GM12873 (cell line): Measurements from ENCODE around the gene FRYL.

Experiments
- CTCF ChIP-seq: IDR thresholded peaks from 2 replicates; pipeline ENCODE4 v1.5.1; 2012; ENCODE audit warnings: low read depth, mild to moderate bottlenecking, moderate library complexity, low read length, control low read depth; ENCODE audit not compliant: insufficient read depth; ENCODE audit errors: missing control alignments

The FRYL gene

DNA sequence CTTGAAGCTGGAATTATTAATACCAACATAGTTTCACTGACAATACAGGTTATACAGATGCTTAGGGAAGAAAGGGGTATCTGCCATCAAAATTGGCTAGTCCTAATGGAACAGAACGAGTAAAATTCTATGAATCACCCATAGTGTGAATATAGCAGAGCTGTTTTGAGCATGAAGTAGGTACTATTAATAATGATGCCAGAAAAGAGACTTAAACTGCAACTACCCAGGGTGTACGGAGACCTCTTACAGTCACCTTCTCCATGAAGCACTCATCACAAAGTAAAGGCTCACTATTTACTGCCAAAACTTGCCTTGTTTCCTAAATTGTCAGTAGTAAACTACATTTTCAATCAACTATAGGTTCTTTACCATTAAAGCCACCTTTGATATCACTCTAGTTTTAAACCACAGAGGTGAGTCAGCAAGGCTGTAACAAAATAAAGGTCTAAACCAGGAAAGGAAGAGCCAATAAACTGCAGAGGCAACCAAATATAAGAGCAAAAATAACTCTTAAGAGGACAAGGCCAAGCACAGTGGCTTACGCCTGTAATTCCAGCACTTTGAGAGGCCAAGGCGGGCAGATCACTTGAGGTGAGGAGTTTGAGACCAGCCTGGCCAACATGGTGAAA is 114.4 kb downstream of the FRYL start:
- TF ChIP-seq CTCF, result no peak

GRCh38 chr4:48664938-48665337 is 115.1 kb downstream of the FRYL start:
- no peak for TF ChIP-seq CTCF

GRCh38 chr4:48661391-48661790 is 118.7 kb downstream of the FRYL start:
- no peak for TF ChIP-seq CTCF

DNA sequence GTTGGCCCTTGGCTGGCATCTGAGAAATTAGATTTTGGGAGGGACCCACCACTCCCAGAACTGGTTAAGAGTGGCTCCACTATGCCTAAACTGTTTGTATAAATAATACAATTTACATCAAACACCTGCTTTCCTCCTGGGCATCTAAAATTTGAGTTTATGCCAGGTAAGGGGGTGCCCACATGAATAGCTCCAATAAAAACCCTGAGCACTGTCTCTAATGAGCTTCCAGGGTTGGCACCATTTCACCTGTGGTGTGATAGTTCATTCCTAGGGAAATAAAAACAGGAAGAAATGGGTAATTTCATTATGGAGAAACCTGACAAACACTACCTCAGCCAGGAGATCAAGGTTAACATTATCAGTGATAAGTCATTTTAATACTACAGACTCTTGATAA is 119.7 kb downstream of the FRYL start:
- TF ChIP-seq CTCF, result no peak

DNA sequence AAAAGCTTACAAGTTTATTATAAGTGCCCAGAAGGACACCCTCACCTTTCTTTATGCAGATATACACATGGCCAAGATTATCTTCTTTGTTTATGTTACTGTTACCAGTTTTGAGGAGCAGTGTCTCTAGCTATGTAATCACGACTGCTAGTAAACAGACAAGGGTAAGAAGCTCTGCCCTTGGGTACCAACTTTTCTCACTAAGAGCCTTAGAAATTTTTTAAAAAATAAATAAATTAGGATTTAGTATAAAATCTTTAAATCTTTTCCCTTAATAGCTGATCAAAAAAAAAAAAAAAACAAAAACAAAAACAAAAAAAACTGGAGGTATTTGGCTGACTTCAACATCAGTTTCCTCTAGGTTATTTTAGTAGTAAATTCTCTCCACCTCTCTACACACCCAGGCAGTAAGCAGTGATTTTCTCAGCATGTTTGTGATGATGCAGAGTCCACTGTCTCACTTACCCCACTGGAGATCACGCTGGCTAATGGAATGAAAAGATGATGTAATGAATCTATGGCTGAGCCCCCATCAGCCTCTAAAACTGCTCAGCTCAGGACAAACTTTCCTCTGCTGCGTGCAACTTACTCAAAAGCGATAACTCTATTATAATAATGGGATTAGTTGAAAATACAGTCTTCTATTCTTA is 125.9 kb downstream of the FRYL start:
- no peak for TF ChIP-seq CTCF

GRCh38 chr4:48653217-48654014 is 126.7 kb downstream of the FRYL start:
- no peak for TF ChIP-seq CTCF

DNA sequence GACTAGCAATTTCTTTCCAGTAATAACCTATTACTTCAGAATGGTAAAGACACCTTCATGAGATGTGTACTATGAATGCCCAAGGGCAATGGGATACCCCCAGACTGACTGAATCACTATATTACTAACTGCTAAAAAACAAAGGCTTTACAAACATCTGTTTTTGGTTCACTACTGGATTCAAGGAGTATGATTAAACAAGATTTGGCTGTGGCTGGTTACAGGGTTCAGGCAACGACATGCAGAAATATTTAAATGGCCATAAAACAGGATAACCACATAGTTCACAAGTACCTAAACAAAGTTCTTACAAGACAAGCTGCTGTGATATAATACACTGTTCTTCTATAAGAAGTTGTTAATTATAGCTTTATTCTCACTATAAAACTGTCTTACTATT is 128.2 kb downstream of the FRYL start:
- no peak for TF ChIP-seq CTCF
